Hepatocyte (in vitro differentiated cells): ENCODE results near the gene TMEM51. TPM values are rescaled to one million over a fixed set of nuclear protein-coding genes. Genes with fewer than 3 reads are reported as not detected.
A peak's percentile ranks its signal among the peaks of the same experiment; 100 is the strongest.

Experiments used
- DNase-seq: peaks from one replicate; pipeline ENCODE4 v3.0.0-alpha.2; 2016; ENCODE audit warnings: low spot score
- H2AFZ ChIP-seq: fragments of 200-600 bp; sonication (generic); 2 replicates; pipeline ENCODE4 v1.6.0; 2016; ENCODE audit warnings: antibody characterized with exemption, mild to moderate bottlenecking
- H3K27ac ChIP-seq: fragments of 200-600 bp; sonication (generic); 2 replicates; pipeline ENCODE4 v1.5.1; 2016; ENCODE audit warnings: mild to moderate bottlenecking
- H3K27me3 ChIP-seq: fragments of 200-600 bp; sonication (generic); 2 replicates; pipeline ENCODE4 v1.6.1; 2016
- H3K36me3 ChIP-seq: fragments of 200-600 bp; sonication (generic); replicated peaks from 2 replicates; pipeline ENCODE4 v1.5.1; 2016; ENCODE audit warnings: low read depth; ENCODE audit not compliant: insufficient read depth
- H3K4me1 ChIP-seq: fragments of 200-600 bp; sonication (generic); 2 replicates; pipeline ENCODE4 v1.5.1; 2016; ENCODE audit warnings: mild to moderate bottlenecking, moderate library complexity; ENCODE audit not compliant: insufficient read depth
- H3K4me2 ChIP-seq: fragments of 200-600 bp; sonication (generic); 2 replicates; pipeline ENCODE4 v1.6.0; 2016
- H3K4me3 ChIP-seq: fragments of 200-600 bp; sonication (generic); 2 replicates; pipeline ENCODE4 v1.5.1; 2016; ENCODE audit warnings: mild to moderate bottlenecking
- H3K79me2 ChIP-seq: fragments of 200-600 bp; sonication (generic); 2 replicates; pipeline ENCODE4 v1.6.0; 2017; ENCODE audit warnings: mild to moderate bottlenecking
- H3K9me2 ChIP-seq: fragments of 200-600 bp; sonication (generic); replicated peaks from 2 replicates; pipeline ENCODE4 v1.6.0; 2017; ENCODE audit warnings: mild to moderate bottlenecking; ENCODE audit not compliant: insufficient read depth
- H3K9me3 ChIP-seq: fragments of 200-600 bp; sonication (generic); 2 replicates; pipeline ENCODE4 v1.5.1; 2016; ENCODE audit warnings: low read depth, mild to moderate bottlenecking
- H4K20me1 ChIP-seq: fragments of 200-600 bp; sonication (generic); 2 replicates; pipeline ENCODE4 v1.6.0; 2016; ENCODE audit warnings: mild to moderate bottlenecking; ENCODE audit not compliant: insufficient read depth, poor library complexity, severe bottlenecking
- CTCF ChIP-seq: fragments of 200-600 bp; sonication (generic); IDR thresholded peaks from 2 replicates; pipeline ENCODE4 v1.5.1; 2016; ENCODE audit warnings: antibody characterized with exemption, mild to moderate bottlenecking; ENCODE audit not compliant: poor library complexity
- EZH2 ChIP-seq: fragments of 200-600 bp; sonication (generic); IDR thresholded peaks from 2 replicates; pipeline ENCODE4 v1.6.1; 2016; ENCODE audit warnings: antibody characterized with exemption, mild to moderate bottlenecking, borderline replicate concordance
- EZH2phosphoT487 ChIP-seq: fragments of 200-600 bp; sonication (generic); IDR thresholded peaks from one replicate; pipeline ENCODE4 v1.6.1; 2018; ENCODE audit warnings: antibody characterized with exemption, mild to moderate bottlenecking, low read depth, moderate library complexity; ENCODE audit not compliant: unreplicated experiment, severe bottlenecking
- WGBS: methylation state at CpG from one replicate; pipeline ENCODE4 v1.1.6; 2016; ENCODE audit warnings: low lambda C conversion rate; ENCODE audit errors: missing lambda C conversion rate; 5-methylcytosine and 5-hydroxymethylcytosine counted together
- polyA plus RNA-seq: library from polyadenylated mRNA; unstranded; fragments of >200 nt; fragmentation: Nextera tagmentation; extraction: Ambion mirVana; gene quantifications from 2 replicates; pipeline ENCODE4 v1.2.1, GENCODE V29; 2016
- total RNA-seq: library from RNA; depleted of rRNA; stranded (reverse); fragments of >200 nt; gene quantifications from 2 replicates; pipeline ENCODE4 v1.2.3, GENCODE V29; 2014

The TMEM51 gene
- total and polyA plus RNA-seq, 2 experiments from 2014 or later = 23.4 to 24.0 TPM

GRCh38 chr1:15158506-15159165 is 5.1 kb downstream of the TMEM51 start:
- Histone ChIP-seq H3K4me2 (peak overlapping the region; percentile 61), H3K27ac (peak overlapping the region; percentile 82), H3K27me3 (no peaks in the 10 kb centered on the region), H2AFZ (no peak overlapping the region), H3K79me2 (peaks cover 93% of the 10 kb centered on the region), H3K9me2 (no peaks in the 10 kb centered on the region), H3K9me3 (no peaks in the 10 kb centered on the region), H3K36me3 (no peaks in the 10 kb centered on the region), H3K4me3 (no peak overlapping the region), H4K20me1 (peaks cover 10% of the 10 kb centered on the region), H3K4me1 (peaks cover 55% of the 10 kb centered on the region)
- peak; percentile 70 for DNase-seq
- TF ChIP-seq CTCF = no peak
- TF ChIP-seq EZH2 = no peak
- no peak for TF ChIP-seq EZH2phosphoT487
- WGBS = 60% methylated on average over 13 of the region's 13 CpGs

- H3K27ac ChIP-seq = peak overlapping the region; percentile 82
- H2AFZ ChIP-seq = no peak overlapping the region
- 52% methylated on average over 7 of the region's 7 CpGs for WGBS
- H3K4me2 ChIP-seq = peak overlapping the region; percentile 61
- no peak for DNase-seq
- H3K9me3 ChIP-seq = no peaks in the 10 kb centered on the region
- no peaks in the 10 kb centered on the region for H3K36me3 ChIP-seq
- no peaks in the 10 kb centered on the region for H3K9me2 ChIP-seq
- peaks cover 12% of the 10 kb centered on the region for H4K20me1 ChIP-seq
- H3K27me3 ChIP-seq = no peaks in the 10 kb centered on the region
- peaks cover 92% of the 10 kb centered on the region for H3K79me2 ChIP-seq
- TF ChIP-seq CTCF (no peak), EZH2 (no peak), EZH2phosphoT487 (no peak)
- H3K4me1 ChIP-seq = peaks cover 54% of the 10 kb centered on the region
- H3K4me3 ChIP-seq = no peak overlapping the region
Measured at GRCh38 chr1:15159166-15159555, 5.6 kb downstream of the TMEM51 start.

- Histone ChIP-seq H3K79me2 (peaks cover 92% of the 10 kb centered on the region), H4K20me1 (peaks cover 7% of the 10 kb centered on the region), H3K4me1 (peaks cover 39% of the 10 kb centered on the region), H3K27me3 (no peaks in the 10 kb centered on the region), H3K4me3 (no peak overlapping the region), H2AFZ (no peak overlapping the region), H3K9me3 (no peaks in the 10 kb centered on the region), H3K27ac (peak overlapping the region; percentile 12), H3K9me2 (no peaks in the 10 kb centered on the region), H3K36me3 (no peaks in the 10 kb centered on the region), H3K4me2 (no peak overlapping the region)
- no peak for TF ChIP-seq CTCF
- TF ChIP-seq EZH2phosphoT487 = no peak
- no peak for TF ChIP-seq EZH2
- 60% methylated on average over 8 of the region's 8 CpGs for WGBS
- no peak for DNase-seq
Measured at GRCh38 chr1:15160626-15161025, 7.1 kb downstream of the TMEM51 start.
